GM10266 (cell line): ENCODE measurements around the gene ATG4B.

Source experiments
- DNase-seq: peaks from one replicate; pipeline ENCODE4 v3.0.0; 2012; ENCODE audit errors: extremely low spot score
- CTCF ChIP-seq: IDR thresholded peaks from 2 replicates; pipeline ENCODE4 v1.5.1; 2012; ENCODE audit warnings: mild to moderate bottlenecking, low read depth; ENCODE audit not compliant: control insufficient read depth, insufficient read depth; ENCODE audit errors: missing control alignments

Gene ATG4B

GRCh38 chr2:241653210-241653750 lies 15.8 kb downstream of the ATG4B start:
- TF ChIP-seq CTCF: no peak
- DNase-seq: no peak

- no peak for DNase-seq
- TF ChIP-seq CTCF: no peak
Observed at GRCh38 chr2:241654551-241654950, 17.1 kb downstream of the ATG4B start.

- TF ChIP-seq CTCF: no peak
- DNase-seq: no peak
Observed at GRCh38 chr2:241655516-241656189, 18.2 kb downstream of the ATG4B start.

GRCh38 chr2:241656190-241656741 lies 18.8 kb downstream of the ATG4B start:
- DNase-seq: no peak
- TF ChIP-seq CTCF: no peak

- no peak for DNase-seq
- no peak for TF ChIP-seq CTCF
Observed at GRCh38 chr2:241657786-241658254, 20.3 kb downstream of the ATG4B start.

GRCh38 chr2:241658296-241658695 lies 20.8 kb downstream of the ATG4B start:
- no peak for DNase-seq
- no peak for TF ChIP-seq CTCF

GRCh38 chr2:241659150-241659739 lies 21.8 kb downstream of the ATG4B start:
- peak; percentile 44 for TF ChIP-seq CTCF
- DNase-seq: no peak
